Activated CD8-positive, alpha-beta memory T cell treated with anti-CD3 and anti-CD28 coated beads for 4 hours (primary cell): Measurements from ENCODE around the gene B3GNT9.
A peak's percentile ranks its signal among the peaks of the same experiment; 100 is the strongest.

Experiments
- DNase-seq, 2 donors: peaks; one replicate each; pipeline ENCODE4 v3.0.0-alpha.2; 2020; ENCODE audit warnings: low read depth in 2 of 2

Gene B3GNT9

GRCh38 chr16:67167588-67167987, 16.8 kb upstream of the B3GNT9 start:
- DNase-seq, result no peak

- DNase-seq, result no peak
These were observed 15.9 kb upstream of the B3GNT9 start for GRCh38 chr16:67166598-67167168.

GRCh38 chr16:67166110-67166547, 15.3 kb upstream of the B3GNT9 start:
- DNase-seq, result no peak

- DNase-seq, result no peak
These were observed 14.6 kb upstream of the B3GNT9 start for GRCh38 chr16:67165121-67166078.

GRCh38 chr16:67164599-67165061, 13.8 kb upstream of the B3GNT9 start, which contains the start of gene HSF4:
TSS of gene HSF4 (plus strand) at chr16:67164745. CDS start at chr16:67164812, 67 bp downstream.
- DNase-seq, result no peak

- DNase-seq, result no peak
These were observed 13.3 kb upstream of the B3GNT9 start for GRCh38 chr16:67163999-67164558.

GRCh38 chr16:67163164-67163998, 12.6 kb upstream of the B3GNT9 start:
- no peak for DNase-seq

- DNase-seq, result no peak
These were observed 11.8 kb upstream of the B3GNT9 start for GRCh38 chr16:67162506-67163163.

GRCh38 chr16:67161595-67162058, 10.8 kb upstream of the B3GNT9 start:
- no peak for DNase-seq

- peak; percentile 51 to 68 for DNase-seq
These were observed 8.1 kb upstream of the B3GNT9 start for GRCh38 chr16:67158637-67159600.

GRCh38 chr16:67157892-67158635, 7.3 kb upstream of the B3GNT9 start:
- DNase-seq, result no peak

GRCh38 chr16:67157106-67157748, 6.4 kb upstream of the B3GNT9 start:
- DNase-seq, result no peak

GRCh38 chr16:67156143-67156844, 5.5 kb upstream of the B3GNT9 start:
- no peak for DNase-seq

GRCh38 chr16:67155295-67156142, 4.7 kb upstream of the B3GNT9 start:
- peak; percentile 41 to 54 for DNase-seq

- no peak for DNase-seq
These were observed 3.9 kb upstream of the B3GNT9 start for GRCh38 chr16:67154578-67155294.

- DNase-seq, result no peak
These were observed 766 bp upstream of the B3GNT9 start for GRCh38 chr16:67151431-67152097.
